Measurements from ENCODE around the gene MFRP.

Gene MFRP

DNA sequence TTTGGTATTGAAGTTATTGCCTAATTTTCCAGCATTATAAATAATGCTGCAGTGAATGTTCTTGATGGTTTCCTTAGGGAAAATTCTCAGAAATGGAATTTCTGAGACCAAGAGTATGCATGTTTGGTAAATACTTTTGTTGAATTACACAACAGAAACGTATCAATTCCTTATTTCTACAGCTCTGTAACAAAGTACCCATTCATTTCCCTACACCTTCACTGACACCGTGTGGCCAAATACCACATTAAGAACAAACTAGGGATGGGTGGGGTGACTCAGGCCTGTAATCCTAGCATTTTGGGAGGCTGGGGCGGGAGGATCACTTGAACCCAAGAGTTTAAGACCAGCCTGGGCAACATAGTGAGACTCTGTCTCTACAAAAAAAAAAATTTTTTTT, 51.3 kb downstream of the MFRP start:
- DNase-seq (ENCODE audit: low read depth in 3 of 3): no peak

DNA sequence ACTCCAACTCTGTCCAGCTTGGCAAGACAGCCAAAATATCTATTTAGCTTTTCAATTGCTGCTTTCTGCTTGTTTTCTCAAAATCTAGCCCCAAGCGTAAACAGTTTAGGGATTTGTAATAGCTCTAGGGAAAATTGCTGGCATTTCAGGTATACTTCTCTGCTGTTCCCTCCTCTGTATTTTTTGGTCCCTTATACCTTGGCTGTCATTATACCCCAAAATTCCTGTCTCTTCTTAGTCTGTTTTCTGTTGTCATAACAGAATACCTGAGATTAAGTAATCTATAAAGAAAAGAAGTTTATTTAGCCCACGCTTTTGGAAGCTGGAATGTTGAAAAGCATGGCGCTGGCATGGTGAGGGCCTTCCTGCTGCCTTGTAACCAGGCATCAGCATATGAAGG, 53.0 kb downstream of the MFRP start:
- DNase-seq (ENCODE audit: low read depth in 3 of 3): no peak

DNA sequence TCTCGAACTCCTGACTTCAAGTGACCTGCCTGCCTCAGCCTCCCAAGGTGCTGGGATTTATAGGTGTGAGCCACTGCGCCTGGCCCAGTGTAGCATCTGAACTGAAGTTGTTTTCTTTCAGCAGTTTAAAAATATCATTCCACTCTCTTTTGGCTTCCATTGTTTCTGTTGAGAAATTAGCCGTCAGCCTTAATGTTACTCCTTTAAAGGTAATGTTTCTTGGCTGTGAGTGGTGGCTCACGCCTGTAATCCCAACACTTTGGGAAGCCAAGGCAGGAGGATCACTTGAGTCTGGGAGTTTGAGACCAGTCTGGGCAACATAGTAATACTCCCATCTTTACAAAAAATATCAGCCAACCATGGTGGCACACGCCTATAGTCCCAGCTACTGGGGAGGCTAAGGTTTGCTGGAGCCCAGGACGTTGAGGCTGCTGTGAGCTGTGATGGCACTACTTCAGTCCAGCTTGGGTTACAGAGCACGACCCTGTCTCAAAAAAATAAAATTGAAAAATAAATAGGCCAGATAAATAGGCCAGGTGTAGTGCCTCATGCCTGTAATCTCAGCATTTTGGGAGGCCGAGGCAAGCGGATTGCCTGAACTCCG, 55.5 kb downstream of the MFRP start:
- DNase-seq (ENCODE audit: low read depth in 3 of 3): no peak
